PFSK-1 (cell line): ENCODE results near the gene AHDC1.

Experiments
- FOXP2 ChIP-seq: optimal IDR thresholded peaks from 2 replicates; pipeline ENCODE3; 2011; ENCODE audit warnings: borderline replicate concordance, control low read depth, inconsistent platforms; ENCODE audit not compliant: insufficient read depth; ENCODE audit errors: extremely low read length, extremely low read depth
- POLR2AphosphoS5 ChIP-seq: IDR thresholded peaks from 2 replicates; pipeline ENCODE4 v1.6.1; 2012; ENCODE audit warnings: low read depth, mild to moderate bottlenecking, control low read depth, low read length, moderate library complexity
- SIN3A ChIP-seq: IDR thresholded peaks from 2 replicates; pipeline ENCODE4 v1.6.1; 2012; ENCODE audit warnings: mild to moderate bottlenecking, low read length, moderate library complexity, borderline replicate concordance; ENCODE audit not compliant: insufficient read depth
- TAF1 ChIP-seq: IDR thresholded peaks from 2 replicates; pipeline ENCODE4 v1.6.1; 2012; ENCODE audit warnings: low read length, control low read depth, borderline replicate concordance; ENCODE audit not compliant: insufficient read depth
- TF ChIP-seq, protein P1 (sequence below), 2 experiments: IDR thresholded peaks; 2 replicates each; pipeline versions ENCODE4 v1.6.1 to v1.8.0; 2011 to 2012; ENCODE audit warnings: low read depth in 2 of 2, low read length in 2 of 2, control low read depth in 1 of 2, inconsistent platforms in 1 of 2, mild to moderate bottlenecking in 1 of 2, moderate library complexity in 1 of 2; ENCODE audit not compliant: insufficient read depth in 1 of 2

AHDC1 gene

DNA sequence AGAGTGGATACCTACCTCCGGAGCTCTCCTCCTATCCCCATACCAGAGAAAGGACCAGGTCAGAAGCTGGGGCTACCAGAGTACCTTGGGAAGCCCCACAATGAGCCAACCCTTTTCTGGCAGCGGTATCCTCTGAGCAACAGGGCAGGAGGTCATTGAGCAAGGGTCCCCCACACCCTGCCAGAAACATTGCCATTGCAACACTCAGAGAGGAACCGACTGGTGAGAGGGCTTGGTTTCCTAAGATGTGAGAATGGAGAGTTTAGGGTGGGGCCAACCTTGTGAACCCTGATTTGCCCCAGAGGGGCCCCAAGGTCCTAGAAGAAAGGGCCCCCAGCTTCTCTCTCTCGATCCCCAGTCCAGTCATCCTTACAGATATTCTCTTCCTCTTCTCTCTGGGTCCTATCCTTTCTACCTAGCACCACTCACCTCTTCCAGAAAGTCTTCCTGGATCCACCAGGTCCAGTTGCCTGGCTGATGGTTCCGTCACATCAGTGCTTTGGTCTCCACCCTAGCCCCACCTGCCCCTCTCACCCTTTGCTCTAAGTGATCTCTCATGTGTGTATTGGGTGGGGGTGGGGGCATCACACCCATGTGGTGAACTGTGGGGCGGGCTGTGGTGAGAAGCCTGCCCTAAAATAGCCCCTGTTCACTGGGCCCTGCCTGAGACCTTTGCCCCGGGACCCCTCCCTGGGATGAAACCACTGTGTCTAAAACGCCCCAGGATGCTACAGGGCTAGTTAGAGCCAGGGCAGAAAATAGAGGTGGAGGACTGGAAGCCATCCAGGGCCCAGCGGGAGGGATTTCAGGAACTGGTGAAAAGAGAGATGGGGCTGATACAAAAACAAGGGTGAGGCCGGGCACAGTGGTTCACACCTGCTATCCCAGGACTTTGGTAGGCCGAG lies 22.3 kb upstream of the AHDC1 start:
- TF ChIP-seq FOXP2 (no peak), POLR2AphosphoS5 (no peak), TAF1 (no peak), SIN3A (no peak)
- TF ChIP-seq, protein P1, sequence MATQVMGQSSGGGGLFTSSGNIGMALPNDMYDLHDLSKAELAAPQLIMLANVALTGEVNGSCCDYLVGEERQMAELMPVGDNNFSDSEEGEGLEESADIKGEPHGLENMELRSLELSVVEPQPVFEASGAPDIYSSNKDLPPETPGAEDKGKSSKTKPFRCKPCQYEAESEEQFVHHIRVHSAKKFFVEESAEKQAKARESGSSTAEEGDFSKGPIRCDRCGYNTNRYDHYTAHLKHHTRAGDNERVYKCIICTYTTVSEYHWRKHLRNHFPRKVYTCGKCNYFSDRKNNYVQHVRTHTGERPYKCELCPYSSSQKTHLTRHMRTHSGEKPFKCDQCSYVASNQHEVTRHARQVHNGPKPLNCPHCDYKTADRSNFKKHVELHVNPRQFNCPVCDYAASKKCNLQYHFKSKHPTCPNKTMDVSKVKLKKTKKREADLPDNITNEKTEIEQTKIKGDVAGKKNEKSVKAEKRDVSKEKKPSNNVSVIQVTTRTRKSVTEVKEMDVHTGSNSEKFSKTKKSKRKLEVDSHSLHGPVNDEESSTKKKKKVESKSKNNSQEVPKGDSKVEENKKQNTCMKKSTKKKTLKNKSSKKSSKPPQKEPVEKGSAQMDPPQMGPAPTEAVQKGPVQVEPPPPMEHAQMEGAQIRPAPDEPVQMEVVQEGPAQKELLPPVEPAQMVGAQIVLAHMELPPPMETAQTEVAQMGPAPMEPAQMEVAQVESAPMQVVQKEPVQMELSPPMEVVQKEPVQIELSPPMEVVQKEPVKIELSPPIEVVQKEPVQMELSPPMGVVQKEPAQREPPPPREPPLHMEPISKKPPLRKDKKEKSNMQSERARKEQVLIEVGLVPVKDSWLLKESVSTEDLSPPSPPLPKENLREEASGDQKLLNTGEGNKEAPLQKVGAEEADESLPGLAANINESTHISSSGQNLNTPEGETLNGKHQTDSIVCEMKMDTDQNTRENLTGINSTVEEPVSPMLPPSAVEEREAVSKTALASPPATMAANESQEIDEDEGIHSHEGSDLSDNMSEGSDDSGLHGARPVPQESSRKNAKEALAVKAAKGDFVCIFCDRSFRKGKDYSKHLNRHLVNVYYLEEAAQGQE (IDR thresholded peaks at IDR 0.05; ENCODE audit: insufficient read depth in 1 of 2, low read depth in 2 of 2, low read length in 2 of 2), result no peak

GRCh38 chr1:27624467-27625178 lies 20.7 kb upstream of the AHDC1 start:
- TF ChIP-seq, protein P1 (IDR thresholded peaks at IDR 0.05; ENCODE audit: insufficient read depth in 1 of 2, low read depth in 2 of 2, low read length in 2 of 2), result no peak
- TF ChIP-seq SIN3A, result no peak
- TF ChIP-seq FOXP2, result no peak
- no peak for TF ChIP-seq POLR2AphosphoS5
- TF ChIP-seq TAF1, result no peak

DNA sequence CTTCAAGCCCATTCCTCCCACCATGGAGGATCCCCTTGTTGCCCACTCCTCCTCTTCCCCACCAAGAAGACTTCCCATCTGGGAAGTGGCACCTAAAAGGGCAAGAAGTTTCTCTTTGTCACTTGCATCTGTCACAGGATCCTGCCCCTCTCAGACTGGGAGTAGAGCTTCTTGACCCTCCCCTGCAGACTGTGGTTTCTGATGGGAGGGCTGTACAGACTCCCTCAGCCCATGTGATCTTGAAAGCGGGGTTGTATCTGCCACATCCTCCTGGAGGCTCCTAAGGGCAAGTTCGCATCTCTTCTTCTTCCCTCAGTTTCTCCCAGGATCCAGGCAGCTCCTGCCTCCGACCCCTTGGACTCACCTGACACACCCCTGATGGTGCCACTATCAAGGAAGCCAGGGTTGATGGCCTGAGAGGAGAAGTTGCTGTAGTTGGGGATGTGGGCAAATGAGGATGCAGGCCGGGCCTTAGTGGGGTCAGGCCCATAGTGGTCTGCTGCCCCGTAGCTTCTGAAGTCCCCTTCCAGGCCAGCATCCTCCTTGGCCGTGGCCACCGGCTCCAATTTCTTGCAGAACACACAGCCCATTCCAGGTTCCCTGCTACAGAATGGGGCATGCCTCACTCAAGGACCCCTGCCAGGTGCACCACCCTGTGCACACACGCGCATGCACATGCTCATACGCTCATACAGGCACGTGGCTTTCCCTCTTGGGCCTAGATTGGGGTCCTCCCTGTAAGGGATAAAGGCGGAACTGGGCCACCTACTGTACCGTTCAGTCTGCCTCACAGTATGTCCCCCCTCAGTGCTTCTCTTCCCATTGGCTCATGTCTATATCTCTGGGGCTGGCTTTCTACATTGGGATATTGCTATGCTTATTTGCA lies 19.6 kb upstream of the AHDC1 start:
- no peak for TF ChIP-seq TAF1
- TF ChIP-seq SIN3A, result no peak
- no peak for TF ChIP-seq POLR2AphosphoS5
- no peak for TF ChIP-seq FOXP2
- TF ChIP-seq, protein P1 (IDR thresholded peaks at IDR 0.05; ENCODE audit: insufficient read depth in 1 of 2, low read depth in 2 of 2, low read length in 2 of 2), result no peak

DNA sequence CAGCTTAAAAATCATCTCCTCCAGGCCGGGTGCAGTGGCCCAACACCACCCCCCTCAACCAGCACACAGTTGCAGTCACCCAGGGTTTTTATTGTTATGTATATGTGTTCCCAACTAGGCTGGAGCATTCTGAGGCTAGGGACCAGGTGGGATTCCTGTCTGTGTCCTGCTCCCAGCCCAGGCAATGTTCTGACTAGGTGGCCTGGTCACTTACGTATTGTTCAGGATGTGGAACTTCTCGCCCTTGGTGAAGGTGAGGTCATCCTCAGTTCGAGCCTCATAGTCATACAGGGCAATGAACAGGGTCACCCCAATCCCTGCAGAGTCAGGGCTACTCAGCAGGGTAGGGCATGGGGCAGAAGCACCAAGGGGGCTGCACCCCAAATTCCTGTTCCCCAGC lies 18.9 kb upstream of the AHDC1 start:
- TF ChIP-seq POLR2AphosphoS5 (no peak), SIN3A (no peak), TAF1 (no peak), FOXP2 (no peak)
- TF ChIP-seq, protein P1 (IDR thresholded peaks at IDR 0.05; ENCODE audit: insufficient read depth in 1 of 2, low read depth in 2 of 2, low read length in 2 of 2), result no peak
